ENCODE data around the gene TPSAB1. TPM values are rescaled to one million over a fixed set of nuclear protein-coding genes. Genes with fewer than 3 reads are reported as not detected.

The TPSAB1 gene
- polyA plus RNA-seq, 3 donors: not detected

- Histone ChIP-seq H3K36me3 (replicated peaks in 1 of 2; ENCODE audit: control insufficient read depth in 1 of 2, insufficient read depth in 2 of 2, low read length in 2 of 2) (no peaks in the 10 kb centered on the region), H3K4me2 (replicated peaks; ENCODE audit: extremely low read depth, low read length, poor library complexity, severe bottlenecking) (peak overlapping the region; percentile 43), H3K27ac (ENCODE audit: low read depth in 1 of 2, low read length in 2 of 2) (no peak overlapping the region), H4K20me1 (ENCODE audit: insufficient read depth, low read length) (no peaks in the 10 kb centered on the region), H3K4me1 (ENCODE audit: control insufficient read depth in 1 of 2, insufficient read depth in 2 of 2, low read length in 2 of 2) (peaks cover 10 to 11% of the 10 kb centered on the region in 2 donors), H3K4me3 (replicated peaks in 1 of 3; ENCODE audit: low read depth in 2 of 3, low read length in 3 of 3) (no peak overlapping the region), H3K79me2 (ENCODE audit: insufficient read depth, low read length) (no peaks in the 10 kb centered on the region), H2AFZ (ENCODE audit: insufficient read depth, low read depth, low read length, poor library complexity, severe bottlenecking) (no peak overlapping the region), H3K9me3 (replicated peaks in 1 of 2; ENCODE audit: control insufficient read depth in 1 of 2, insufficient read depth in 1 of 2, low read length in 2 of 2) (no peaks in the 10 kb centered on the region), H3K27me3 (ENCODE audit: control insufficient read depth in 2 of 2, insufficient read depth in 2 of 2, low read length in 2 of 2) (peaks cover 0 to 37% of the 10 kb centered on the region in 2 donors), H3K9ac (ENCODE audit: insufficient read depth, low read length, poor library complexity, severe bottlenecking) (no peak overlapping the region)
- Mint-ChIP-seq H3K4me1 (peaks cover 12% of the 10 kb centered on the region), H3K36me3 (no peaks in the 10 kb centered on the region), H3K4me3 (peak overlapping the region; percentile 31 to 77), H3K27me3 (ENCODE audit: low read depth in 3 of 3) (peaks cover 44 to 72% (median 55%) of the 10 kb centered on the region in 3 donors), H3K27ac (no peak overlapping the region), H3K9me3 (peaks cover 0 to 2% (median 0%) of the 10 kb centered on the region in 7 donors)
- intact Hi-C loops (cut with micrococcal nuclease): no loop called here
- WGBS (ENCODE audit: insufficient coverage): 5% methylated on average over 14 of the region's 22 CpGs
- peak in 1 of 3 donors; percentile 40 for DNase-seq
- no peak for TF ChIP-seq CTCF (IDR thresholded peaks at IDR 0.05)
Measured at GRCh38 chr16:1290063-1290501, 49.6 kb downstream of the TPSAB1 start.

GRCh38 chr16:1290860-1291575 is 50.5 kb downstream of the TPSAB1 start:
- peaks cover 10 to 11% of the 10 kb centered on the region in 2 donors for H3K4me1 ChIP-seq (ENCODE audit: control insufficient read depth in 1 of 2, insufficient read depth in 2 of 2, low read length in 2 of 2)
- H3K79me2 ChIP-seq (ENCODE audit: insufficient read depth, low read length): no peaks in the 10 kb centered on the region
- no peak overlapping the region for H3K27ac Mint-ChIP-seq
- no peak for TF ChIP-seq CTCF (IDR thresholded peaks at IDR 0.05)
- H3K9me3 Mint-ChIP-seq: peaks cover 0 to 2% (median 0%) of the 10 kb centered on the region in 7 donors
- H3K27me3 Mint-ChIP-seq (ENCODE audit: low read depth in 3 of 3): peaks cover 46 to 76% (median 58%) of the 10 kb centered on the region in 3 donors
- no peak overlapping the region for H3K27ac ChIP-seq (ENCODE audit: low read depth in 1 of 2, low read length in 2 of 2)
- 85% methylated on average over 21 of the region's 29 CpGs for WGBS (ENCODE audit: insufficient coverage)
- H3K9ac ChIP-seq (ENCODE audit: insufficient read depth, low read length, poor library complexity, severe bottlenecking): no peak overlapping the region
- H3K27me3 ChIP-seq (ENCODE audit: control insufficient read depth in 2 of 2, insufficient read depth in 2 of 2, low read length in 2 of 2): peaks cover 0 to 37% of the 10 kb centered on the region in 2 donors
- no peaks in the 10 kb centered on the region for H3K36me3 ChIP-seq (replicated peaks in 1 of 2; ENCODE audit: control insufficient read depth in 1 of 2, insufficient read depth in 2 of 2, low read length in 2 of 2)
- peak overlapping the region in 1 of 2 donors; percentile 57 for H3K4me3 Mint-ChIP-seq
- H3K9me3 ChIP-seq (replicated peaks in 1 of 2; ENCODE audit: control insufficient read depth in 1 of 2, insufficient read depth in 1 of 2, low read length in 2 of 2): no peaks in the 10 kb centered on the region
- H3K36me3 Mint-ChIP-seq: no peaks in the 10 kb centered on the region
- no peak overlapping the region for H3K4me2 ChIP-seq (replicated peaks; ENCODE audit: extremely low read depth, low read length, poor library complexity, severe bottlenecking)
- H2AFZ ChIP-seq (ENCODE audit: insufficient read depth, low read depth, low read length, poor library complexity, severe bottlenecking): no peak overlapping the region
- H3K4me3 ChIP-seq (replicated peaks in 1 of 3; ENCODE audit: low read depth in 2 of 3, low read length in 3 of 3): no peak overlapping the region
- intact Hi-C loops (cut with micrococcal nuclease): no loop called here
- peaks cover 12% of the 10 kb centered on the region for H3K4me1 Mint-ChIP-seq
- H4K20me1 ChIP-seq (ENCODE audit: insufficient read depth, low read length): no peaks in the 10 kb centered on the region
- no peak for DNase-seq
